Measurements from ENCODE around the gene RBM28. TPM values are rescaled to one million over a fixed set of nuclear protein-coding genes. Genes with fewer than 3 reads are reported as not detected.
"Not testable (repeated sequence)": the region's sequence is repeated elsewhere in the genome, so short reads cannot be mapped to it uniquely, and the experiment has no call there.

RBM28 gene
- polyA plus RNA-seq, 1 donor from 2014 or later: 9.0 TPM

DNA sequence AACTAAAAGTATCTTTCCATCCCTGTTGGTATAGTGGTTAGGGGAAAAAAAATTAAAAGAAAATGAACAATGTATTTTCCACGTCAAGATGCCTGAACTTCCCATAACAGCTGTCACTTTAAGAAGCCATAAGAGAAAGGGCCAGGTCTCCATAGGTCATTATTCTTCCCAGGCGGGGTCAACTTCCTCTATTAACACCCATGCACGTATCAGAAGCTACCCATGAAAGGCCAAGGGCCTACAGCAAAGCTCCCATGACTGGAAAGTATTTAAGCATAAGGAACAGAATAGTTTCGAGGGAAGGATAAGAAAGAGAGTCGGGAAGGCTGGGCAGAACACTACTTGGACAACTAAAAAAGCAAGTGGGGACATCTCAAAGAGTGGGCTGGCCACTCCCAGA lies 40.1 kb downstream of the RBM28 start:
- Mint-ChIP-seq H3K4me1 (no peaks in the 10 kb centered on the region), H3K4me3 (no peak overlapping the region), H3K9me3 (no peaks in the 10 kb centered on the region), H3K36me3 (peaks cover 11% of the 10 kb centered on the region), H3K27ac (no peak overlapping the region), H3K27me3 (no peaks in the 10 kb centered on the region)

DNA sequence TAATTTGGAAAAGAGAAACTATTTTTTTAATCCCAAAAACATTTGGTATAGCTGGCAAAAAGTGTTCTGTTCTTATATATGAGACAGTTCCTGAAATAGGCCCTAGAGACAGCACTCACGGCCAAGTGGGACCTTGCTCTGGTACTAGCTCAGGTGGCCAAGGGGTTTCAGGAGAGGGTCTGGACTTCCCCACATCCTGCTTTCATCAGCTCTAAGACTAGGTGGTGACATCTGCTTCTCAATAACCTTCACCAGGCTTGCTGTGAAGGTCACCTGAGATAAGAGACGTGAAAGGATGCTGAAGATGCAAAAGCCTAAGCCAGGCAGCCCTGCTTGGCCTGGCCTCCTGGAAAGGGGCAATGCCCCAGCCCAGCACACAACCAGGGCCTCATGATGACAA lies 40.6 kb downstream of the RBM28 start:
- no peak overlapping the region for H3K27ac Mint-ChIP-seq

DNA sequence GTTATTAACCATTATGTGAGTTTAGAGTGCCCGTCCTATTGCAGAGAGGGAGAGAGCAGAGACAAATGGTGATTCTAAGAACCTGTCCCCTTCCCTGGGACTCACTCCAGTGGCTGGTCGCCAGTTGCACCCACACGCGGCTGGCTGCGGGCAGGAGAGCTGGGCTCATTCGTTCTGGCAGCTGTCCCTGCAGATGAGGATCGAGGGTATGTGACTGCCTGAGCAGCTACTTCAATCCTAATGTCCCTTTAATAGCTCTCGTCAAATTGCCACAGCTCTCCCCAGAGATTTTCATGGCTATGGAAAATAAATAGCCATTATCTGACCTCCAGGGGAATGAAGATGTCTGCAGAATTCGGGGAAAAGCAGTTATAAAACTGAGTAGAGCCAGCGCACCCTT lies 41.6 kb downstream of the RBM28 start:
- no peaks in the 10 kb centered on the region for H3K9me3 Mint-ChIP-seq
- no peaks in the 10 kb centered on the region for H3K27me3 Mint-ChIP-seq
- no peaks in the 10 kb centered on the region for H3K4me1 Mint-ChIP-seq
- no peak overlapping the region for H3K4me3 Mint-ChIP-seq
- no peak overlapping the region for H3K27ac Mint-ChIP-seq
- peaks cover 8% of the 10 kb centered on the region for H3K36me3 Mint-ChIP-seq

More for the DNA sequence above, 40.6 kb downstream of the RBM28 start:
- Mint-ChIP-seq H3K9me3 (no peaks in the 10 kb centered on the region), H3K4me1 (no peaks in the 10 kb centered on the region), H3K27me3 (no peaks in the 10 kb centered on the region), H3K4me3 (no peak overlapping the region), H3K36me3 (peaks cover 8% of the 10 kb centered on the region)

DNA sequence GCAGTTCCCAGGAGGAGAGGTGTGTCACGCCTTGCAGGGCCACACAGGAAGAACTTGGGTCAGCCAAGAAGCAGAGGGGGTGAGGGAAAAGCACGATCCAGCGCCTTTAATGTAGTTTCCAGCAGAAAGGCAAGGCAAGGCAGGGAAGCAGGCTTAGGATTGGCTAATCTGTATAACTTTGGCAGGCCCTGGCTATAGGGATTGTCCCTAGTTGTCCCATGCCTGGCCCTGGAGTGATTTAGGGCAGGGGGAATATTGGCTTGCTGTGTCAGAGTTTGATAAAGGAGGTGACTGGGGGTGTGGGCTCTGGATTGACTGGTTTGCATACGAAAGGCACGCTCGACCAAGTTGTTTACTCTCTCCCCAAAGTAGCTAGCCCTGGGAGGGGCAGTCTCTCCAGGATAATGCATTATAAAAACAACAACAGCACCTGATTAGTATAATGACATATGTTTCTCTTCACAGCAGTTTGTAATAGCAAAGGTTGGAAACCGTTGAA lies 44.5 kb downstream of the RBM28 start:
- Mint-ChIP-seq H3K27ac (no peak overlapping the region), H3K4me1 (no peaks in the 10 kb centered on the region), H3K9me3 (no peaks in the 10 kb centered on the region), H3K4me3 (no peak overlapping the region), H3K27me3 (no peaks in the 10 kb centered on the region), H3K36me3 (no peaks in the 10 kb centered on the region)

DNA sequence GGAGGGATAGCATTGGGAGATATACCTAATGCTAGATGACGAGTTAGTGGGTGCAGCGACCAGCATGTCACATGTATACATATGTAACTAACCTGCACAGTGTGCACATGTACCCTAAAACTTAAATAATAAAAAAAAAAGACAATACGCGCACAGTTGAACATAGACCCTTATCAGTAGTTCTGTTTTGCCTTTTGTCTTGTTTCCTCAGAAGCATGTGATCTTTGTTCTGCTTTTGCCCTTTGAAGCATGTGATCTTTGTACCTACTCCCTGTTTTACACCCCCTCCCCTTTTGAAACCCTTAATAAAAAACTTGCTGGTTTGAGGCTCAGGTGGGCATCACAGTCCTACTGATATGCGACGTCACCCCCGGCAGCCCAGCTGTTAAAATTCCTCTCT lies 45.7 kb downstream of the RBM28 start:
- H3K4me3 Mint-ChIP-seq, H3K9me3 Mint-ChIP-seq, H3K36me3 Mint-ChIP-seq, H3K4me1 Mint-ChIP-seq, H3K27me3 Mint-ChIP-seq, H3K27ac Mint-ChIP-seq: not testable (repeated sequence)

DNA sequence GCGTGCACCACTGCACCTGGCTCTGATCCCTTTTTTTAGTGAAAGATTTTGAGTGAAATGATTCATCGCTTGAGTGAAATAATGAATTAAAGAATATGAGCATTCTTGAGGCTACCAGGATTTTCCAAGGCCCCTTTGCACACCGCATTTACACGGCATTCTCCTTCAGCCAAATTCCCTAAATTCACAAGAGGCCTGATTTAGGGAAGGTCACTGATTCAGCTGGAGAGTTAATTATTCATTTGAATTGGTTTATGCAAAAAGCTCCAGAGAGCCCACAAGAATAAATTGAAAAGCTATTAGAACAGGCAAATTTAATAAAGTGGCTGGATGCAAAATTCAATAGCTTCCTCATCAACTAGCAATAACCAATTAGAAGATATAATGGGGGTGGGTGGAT lies 56.2 kb downstream of the RBM28 start:
- no peaks in the 10 kb centered on the region for H3K27me3 Mint-ChIP-seq
- no peak overlapping the region for H3K27ac Mint-ChIP-seq
- H3K4me3 Mint-ChIP-seq: no peak overlapping the region
- peaks cover 5% of the 10 kb centered on the region for H3K36me3 Mint-ChIP-seq
- peaks cover 0 to 3% (median 0%) of the 10 kb centered on the region in 3 donors for H3K4me1 Mint-ChIP-seq
- H3K9me3 Mint-ChIP-seq: peaks cover 0 to 1% (median 0%) of the 10 kb centered on the region in 3 donors

DNA sequence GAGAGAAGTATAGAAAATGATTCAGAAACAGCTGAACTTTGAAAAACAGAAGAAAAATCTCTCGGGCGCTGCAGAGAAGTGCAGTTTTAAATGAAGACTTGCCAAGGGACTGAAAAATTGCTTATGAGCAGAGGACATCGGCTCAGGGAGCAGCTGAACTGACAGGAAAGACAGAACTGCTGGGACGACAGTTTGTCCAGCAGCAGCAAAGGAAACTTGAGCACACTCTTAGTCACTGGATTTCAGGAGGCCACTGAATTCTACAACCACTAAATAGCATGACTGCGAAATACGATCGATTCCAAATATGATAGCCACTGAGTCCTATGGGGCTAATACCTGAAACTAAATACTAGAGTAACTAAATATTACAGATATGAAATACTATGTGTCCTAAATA lies 59.6 kb downstream of the RBM28 start:
- H3K27me3 Mint-ChIP-seq: no peaks in the 10 kb centered on the region
- H3K9me3 Mint-ChIP-seq: peaks cover 4 to 10% (median 7%) of the 10 kb centered on the region in 3 donors
- peaks cover 0 to 4% (median 0%) of the 10 kb centered on the region in 3 donors for H3K4me1 Mint-ChIP-seq
- no peak overlapping the region for H3K4me3 Mint-ChIP-seq
- no peak overlapping the region for H3K27ac Mint-ChIP-seq
- peaks cover 4% of the 10 kb centered on the region for H3K36me3 Mint-ChIP-seq

DNA sequence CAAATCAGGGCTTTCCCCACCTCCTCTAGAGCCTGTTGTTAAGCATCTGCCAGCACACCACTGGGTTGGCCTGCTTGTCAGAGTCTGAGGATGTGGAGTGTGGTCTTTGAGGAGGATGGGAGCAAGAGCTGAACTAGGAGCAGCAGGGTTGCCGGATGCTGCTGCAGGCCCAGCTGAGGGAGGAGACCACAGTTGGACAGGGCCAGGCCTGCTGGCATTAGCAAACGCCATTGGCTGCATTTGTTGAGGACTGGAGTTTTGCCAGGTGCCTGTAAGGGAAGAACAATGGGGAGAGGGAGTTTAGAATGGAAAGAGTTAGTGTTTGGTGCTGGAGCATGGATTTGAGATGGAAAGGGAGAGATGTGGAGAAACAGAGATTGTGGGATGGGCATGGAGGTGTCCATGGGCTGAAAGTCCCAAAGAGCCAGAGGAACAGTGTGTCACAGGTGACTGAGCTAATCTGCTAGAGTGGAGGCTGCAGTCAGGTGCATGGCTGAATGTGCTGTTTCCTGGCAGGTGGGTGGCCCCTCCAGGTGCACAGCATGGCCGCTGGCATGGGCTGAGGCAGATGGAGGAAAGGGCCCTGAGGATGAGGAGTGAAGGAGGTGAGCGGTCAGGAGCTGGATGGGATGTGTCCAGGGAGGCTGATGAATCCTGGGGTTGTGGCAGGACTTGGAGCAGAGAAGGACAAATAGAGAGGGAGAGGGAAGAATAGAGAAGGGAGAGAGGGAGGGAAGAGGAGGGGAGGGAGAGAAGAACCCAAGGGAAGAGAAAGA lies 61.9 kb downstream of the RBM28 start:
- Mint-ChIP-seq H3K27me3 (peaks cover 1% of the 10 kb centered on the region), H3K4me3 (peak overlapping the region in 1 of 4 donors; percentile 56), H3K27ac (no peak overlapping the region), H3K4me1 (peaks cover 0 to 3% (median 0%) of the 10 kb centered on the region in 3 donors), H3K36me3 (peaks cover 4% of the 10 kb centered on the region), H3K9me3 (peaks cover 4 to 18% (median 10%) of the 10 kb centered on the region in 3 donors)

DNA sequence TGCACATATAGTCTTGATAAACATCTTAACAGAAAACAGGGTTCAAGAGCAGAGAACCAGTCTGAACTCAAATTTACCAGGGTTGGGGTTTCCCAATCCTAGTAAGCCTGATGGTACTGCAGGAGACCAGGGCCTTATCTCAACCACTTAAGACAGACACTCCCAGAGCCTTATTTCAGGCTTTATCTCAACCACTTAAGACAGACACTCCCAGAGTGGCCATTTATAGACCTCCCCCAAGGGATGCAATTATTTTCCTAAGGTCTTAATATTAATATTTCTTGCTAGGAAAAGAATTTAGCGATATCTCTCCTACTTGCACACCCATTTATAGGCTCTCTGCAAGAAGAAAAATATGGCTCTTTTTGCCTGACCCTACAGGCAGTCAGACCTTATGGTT lies 63.3 kb downstream of the RBM28 start:
- not testable (repeated sequence) for H3K27ac Mint-ChIP-seq, H3K27me3 Mint-ChIP-seq, H3K4me3 Mint-ChIP-seq, H3K4me1 Mint-ChIP-seq, H3K36me3 Mint-ChIP-seq
- H3K9me3 Mint-ChIP-seq: peaks cover 4 to 18% (median 10%) of the 10 kb centered on the region in 3 donors

DNA sequence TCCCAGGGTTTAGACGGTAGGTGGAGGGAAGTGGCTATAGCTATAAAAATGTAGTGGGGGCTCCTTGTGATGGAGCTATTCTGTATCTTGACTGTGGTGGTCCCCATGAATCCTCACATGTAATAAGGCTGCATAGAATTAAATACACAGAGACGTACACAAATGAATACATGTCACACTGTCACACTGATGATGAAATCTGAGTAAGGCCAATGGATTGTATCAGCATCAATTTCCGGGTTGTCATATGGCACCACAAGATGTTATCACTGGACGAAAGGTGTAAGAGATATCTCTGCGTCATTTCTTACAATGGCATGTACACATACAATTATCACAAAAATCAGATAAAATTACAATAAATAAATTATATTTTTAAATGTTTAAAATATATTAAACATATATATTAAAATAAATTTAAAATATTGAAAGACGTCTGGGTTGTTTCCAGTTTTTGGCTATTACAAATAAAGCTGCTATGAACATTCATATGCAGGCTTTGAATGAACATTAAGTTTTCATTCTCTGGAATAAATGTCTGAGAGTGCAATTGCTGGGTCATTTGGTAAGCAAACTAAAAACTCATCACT lies 64.5 kb downstream of the RBM28 start:
- H3K4me1 Mint-ChIP-seq: peaks cover 0 to 3% (median 0%) of the 10 kb centered on the region in 3 donors
- H3K9me3 Mint-ChIP-seq: peaks cover 4 to 18% (median 10%) of the 10 kb centered on the region in 3 donors
- peaks cover 3% of the 10 kb centered on the region for H3K27me3 Mint-ChIP-seq
- H3K4me3 Mint-ChIP-seq: no peak overlapping the region
- no peak overlapping the region for H3K27ac Mint-ChIP-seq
- peaks cover 4% of the 10 kb centered on the region for H3K36me3 Mint-ChIP-seq

DNA sequence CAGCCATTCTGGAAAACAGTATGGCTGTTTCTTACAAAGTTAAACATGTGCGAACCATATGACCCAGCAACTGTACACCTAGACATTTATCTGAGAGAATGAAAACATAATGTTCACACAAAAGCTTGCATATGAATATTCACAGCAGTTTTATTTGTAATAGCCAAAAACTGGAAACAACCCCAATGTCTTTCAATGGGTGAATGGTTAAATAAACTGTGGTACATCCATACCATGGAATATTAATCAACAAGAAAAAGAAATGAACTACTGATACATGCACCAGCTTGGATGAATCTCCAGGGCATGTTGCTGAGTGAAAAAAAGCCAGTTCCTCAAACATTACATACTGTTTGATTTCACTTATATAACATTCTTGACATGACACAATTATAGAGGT lies 65.3 kb downstream of the RBM28 start:
- H3K36me3 Mint-ChIP-seq: peaks cover 4% of the 10 kb centered on the region
- no peak overlapping the region for H3K4me3 Mint-ChIP-seq
- peaks cover 3% of the 10 kb centered on the region for H3K27me3 Mint-ChIP-seq
- peaks cover 0 to 3% (median 0%) of the 10 kb centered on the region in 3 donors for H3K4me1 Mint-ChIP-seq
- peaks cover 4 to 18% (median 10%) of the 10 kb centered on the region in 3 donors for H3K9me3 Mint-ChIP-seq
- no peak overlapping the region for H3K27ac Mint-ChIP-seq

DNA sequence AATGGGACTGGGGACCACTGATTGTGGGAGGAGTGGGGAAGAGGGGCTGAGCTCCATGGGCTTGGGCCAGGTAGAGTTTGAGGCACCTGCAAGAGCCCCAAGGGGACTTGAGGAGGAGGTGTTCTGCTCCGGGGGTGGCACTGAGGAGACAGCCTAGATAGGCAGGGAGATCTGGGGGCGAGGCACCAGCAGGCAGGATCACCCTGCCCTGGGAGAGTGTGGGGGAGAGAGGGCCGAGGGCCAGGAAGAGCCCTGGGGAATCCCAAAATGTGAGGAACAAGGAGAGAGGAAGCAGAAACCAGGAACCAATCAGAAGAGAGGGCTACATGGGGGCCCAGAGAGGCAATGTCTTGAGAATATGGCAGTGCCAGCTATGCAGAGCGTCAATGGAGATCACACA lies 68.0 kb downstream of the RBM28 start:
- Mint-ChIP-seq H3K27me3 (peaks cover 9% of the 10 kb centered on the region), H3K27ac (no peak overlapping the region), H3K4me1 (peaks cover 0 to 3% (median 2%) of the 10 kb centered on the region in 3 donors), H3K4me3 (no peak overlapping the region), H3K9me3 (peaks cover 4 to 18% (median 7%) of the 10 kb centered on the region in 3 donors), H3K36me3 (peaks cover 2% of the 10 kb centered on the region)

DNA sequence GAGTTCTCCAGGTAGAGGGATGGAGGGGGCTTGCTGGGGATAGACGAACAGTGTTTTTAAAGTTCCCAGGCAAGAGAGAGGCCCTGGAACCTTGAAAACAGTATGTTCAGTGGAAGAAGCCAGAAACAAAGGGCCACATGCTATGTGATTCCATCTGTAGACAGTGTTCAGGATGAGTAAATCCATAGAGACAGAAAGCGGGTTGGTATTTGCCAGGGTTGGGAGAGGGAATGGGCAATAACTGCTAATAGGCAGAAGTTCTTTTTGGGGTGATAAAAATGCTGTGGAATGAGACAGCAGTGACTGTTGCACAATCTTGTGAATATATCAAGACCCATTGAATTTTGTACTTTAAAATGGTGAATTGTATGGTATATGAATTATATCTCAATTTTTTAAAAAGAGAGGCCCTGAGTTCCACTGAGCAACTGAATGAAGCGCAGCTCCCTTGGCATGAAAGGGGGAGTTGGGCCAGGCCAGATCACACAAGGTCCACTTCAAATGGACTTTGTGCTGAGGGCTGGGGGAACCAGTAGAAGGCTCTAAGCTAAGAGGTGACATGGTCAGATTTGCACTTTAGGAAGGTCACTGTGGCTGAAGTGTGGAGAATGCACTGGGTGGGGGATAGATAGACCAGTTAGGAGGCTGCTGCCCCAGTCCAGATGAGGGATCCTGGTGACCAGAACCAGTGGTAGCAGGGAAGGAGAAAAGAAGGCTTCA lies 68.7 kb downstream of the RBM28 start:
- H3K9me3 Mint-ChIP-seq: peaks cover 4 to 15% (median 7%) of the 10 kb centered on the region in 3 donors
- H3K4me1 Mint-ChIP-seq: peaks cover 0 to 3% (median 2%) of the 10 kb centered on the region in 3 donors
- H3K27me3 Mint-ChIP-seq: peaks cover 9% of the 10 kb centered on the region
- H3K27ac Mint-ChIP-seq: no peak overlapping the region
- no peak overlapping the region for H3K4me3 Mint-ChIP-seq
- H3K36me3 Mint-ChIP-seq: peaks cover 2% of the 10 kb centered on the region

DNA sequence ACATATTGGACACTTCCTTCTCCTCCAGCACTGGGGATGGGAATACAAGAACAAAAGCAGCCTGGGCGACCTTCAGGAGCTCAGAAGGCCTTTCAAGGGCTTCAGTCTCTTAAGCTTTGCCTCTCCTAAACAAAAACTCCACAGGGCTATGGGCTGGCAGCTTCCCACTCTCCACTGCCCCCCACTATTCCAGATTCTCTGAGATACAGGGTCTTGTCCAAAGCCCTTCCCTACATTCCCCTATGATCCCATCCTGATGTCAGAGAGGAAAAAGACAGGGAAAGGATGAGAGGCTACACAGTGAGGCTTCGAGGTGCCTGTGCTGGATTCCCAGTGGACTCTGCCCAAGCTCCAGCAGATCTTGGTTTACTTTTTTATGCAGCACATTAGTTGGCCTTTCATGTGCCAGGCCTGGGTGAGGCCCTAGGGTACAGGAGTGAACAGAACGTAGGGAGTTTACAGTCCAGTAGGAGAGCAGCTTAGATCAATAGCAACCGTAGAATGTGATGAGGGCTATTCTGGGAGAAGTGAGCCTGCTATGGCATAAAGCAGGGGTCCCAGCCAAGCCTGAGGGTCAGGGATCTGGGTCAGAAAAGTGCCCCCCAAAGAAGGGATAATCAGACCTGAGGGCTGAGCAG lies 69.3 kb downstream of the RBM28 start:
- H3K27me3 Mint-ChIP-seq: peaks cover 12% of the 10 kb centered on the region
- H3K27ac Mint-ChIP-seq: no peak overlapping the region
- H3K4me1 Mint-ChIP-seq: peaks cover 0 to 3% (median 2%) of the 10 kb centered on the region in 3 donors
- peak overlapping the region in 1 of 4 donors; percentile 73 for H3K4me3 Mint-ChIP-seq
- peaks cover 2% of the 10 kb centered on the region for H3K36me3 Mint-ChIP-seq
- peaks cover 3 to 9% (median 4%) of the 10 kb centered on the region in 3 donors for H3K9me3 Mint-ChIP-seq
